Measurements from ENCODE around the gene HTD2. TPM values are rescaled to one million over a fixed set of nuclear protein-coding genes. Genes with fewer than 3 reads are reported as not detected.
"Not testable (repeated sequence)": the region's sequence is repeated elsewhere in the genome, so short reads cannot be mapped to it uniquely, and the experiment has no call there.

Gene HTD2
- 8.9 and 10.9 TPM in 2 replicates for total RNA-seq (2014; rRNA removed; shearing (Covaris generic))

DNA sequence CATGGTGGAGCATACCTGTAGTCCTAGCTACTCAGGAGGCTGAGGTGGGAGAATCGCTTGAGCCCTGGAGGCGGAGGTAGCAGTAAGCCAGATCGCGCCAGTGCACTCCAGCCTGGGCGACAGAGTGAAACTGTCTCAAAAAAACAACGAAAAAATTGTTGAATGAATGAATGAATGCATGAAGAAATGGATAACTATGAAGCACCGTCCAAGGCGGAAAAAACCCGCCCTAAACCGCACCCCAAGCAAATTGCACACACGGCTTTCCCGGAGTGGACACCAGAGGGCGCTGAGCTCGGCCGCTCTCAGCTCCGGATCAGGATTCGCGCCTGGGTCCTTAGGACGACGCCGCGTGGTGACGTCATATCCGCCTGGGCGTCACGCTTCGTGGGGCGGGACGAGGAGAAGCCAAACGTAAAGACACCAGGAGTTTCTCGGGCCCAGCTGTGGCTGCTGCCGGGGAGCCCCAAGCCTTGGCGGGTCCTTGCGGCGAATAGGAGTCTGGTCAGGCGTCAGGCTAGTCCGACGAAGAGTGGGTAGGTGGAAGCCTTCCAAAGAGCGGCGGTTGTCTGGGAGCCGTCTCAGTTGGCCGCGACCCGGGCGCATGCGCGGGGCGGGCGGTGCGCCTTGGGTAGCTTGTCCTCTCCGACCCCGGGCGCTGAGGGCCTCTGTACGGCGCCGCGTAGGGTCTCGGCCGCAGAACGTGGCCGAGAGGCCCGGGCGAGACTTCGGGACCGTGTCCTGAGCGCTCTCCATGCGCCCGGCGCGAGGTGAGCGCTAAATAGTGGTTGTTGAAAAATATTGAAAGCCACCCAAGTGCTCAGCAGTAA lies at the start of gene HTD2, which contains the start of gene RPP14:
TSS of gene HTD2 (plus strand) at position 639 of the 830 bp plus-strand sequence. CDS start 11,094 bp downstream, outside the sequence.
TSS of gene RPP14 (plus strand) at position 364 of the 830 bp plus-strand sequence. CDS start 4,085 bp downstream, outside the sequence.
- peak; percentile 96 for DNase-seq (ENCODE audit: low read depth)

DNA sequence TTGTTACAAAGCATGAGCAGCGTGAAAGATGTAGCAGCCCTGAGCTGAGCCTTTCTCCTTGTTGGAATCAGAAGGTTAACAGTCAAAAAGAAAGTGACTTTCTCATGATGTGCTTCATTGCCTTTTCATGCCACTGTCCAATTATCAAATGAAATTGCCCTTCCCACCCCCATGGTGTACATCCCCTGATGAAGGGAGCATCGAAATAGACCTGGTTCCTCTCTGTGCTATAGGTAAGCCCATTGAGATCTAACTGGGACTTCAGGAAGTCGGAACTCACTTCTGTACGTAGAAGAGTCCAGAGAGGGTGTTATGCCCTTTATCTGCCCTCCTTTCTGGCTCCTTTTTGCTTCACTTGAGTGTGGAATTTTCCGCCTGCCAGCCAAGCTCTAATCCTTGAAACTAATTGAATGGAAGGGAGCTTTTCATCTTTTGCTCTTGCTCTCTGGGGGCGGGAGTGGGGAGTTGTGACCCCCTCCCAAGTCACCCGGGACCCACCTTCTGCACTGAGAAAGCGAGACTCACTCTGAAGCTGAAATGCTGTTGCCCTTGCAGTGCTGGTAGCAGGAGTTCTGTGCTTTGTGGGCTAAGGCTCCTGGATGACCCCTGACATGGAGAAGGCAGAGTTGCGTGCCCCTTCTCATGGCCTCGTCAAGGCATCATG lies 47.8 kb upstream of the HTD2 start:
- no peak for DNase-seq (ENCODE audit: low read depth)

DNA sequence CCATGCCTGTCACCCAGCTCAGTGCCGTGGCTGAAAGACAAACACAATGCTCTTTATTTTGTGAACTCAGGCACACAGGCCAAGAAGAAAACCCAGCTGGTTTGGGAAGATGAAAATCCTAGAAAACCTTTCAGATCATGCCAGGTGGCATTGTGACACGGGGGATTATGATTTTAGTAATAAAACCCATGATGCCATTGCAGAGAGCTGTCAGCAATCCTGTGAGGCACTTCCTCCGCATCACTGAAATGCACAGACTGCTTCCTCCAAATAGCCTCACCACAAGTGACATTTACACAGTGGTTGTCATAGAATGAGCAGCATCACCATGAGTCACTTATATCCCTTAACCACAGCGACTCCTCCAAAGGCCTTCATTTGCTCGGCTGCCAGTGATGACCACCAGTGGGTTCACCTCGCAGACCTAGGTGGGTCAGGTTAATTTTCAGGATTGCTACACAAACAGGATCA lies 46.0 kb upstream of the HTD2 start:
- peak; percentile 90 for DNase-seq (ENCODE audit: low read depth)

DNA sequence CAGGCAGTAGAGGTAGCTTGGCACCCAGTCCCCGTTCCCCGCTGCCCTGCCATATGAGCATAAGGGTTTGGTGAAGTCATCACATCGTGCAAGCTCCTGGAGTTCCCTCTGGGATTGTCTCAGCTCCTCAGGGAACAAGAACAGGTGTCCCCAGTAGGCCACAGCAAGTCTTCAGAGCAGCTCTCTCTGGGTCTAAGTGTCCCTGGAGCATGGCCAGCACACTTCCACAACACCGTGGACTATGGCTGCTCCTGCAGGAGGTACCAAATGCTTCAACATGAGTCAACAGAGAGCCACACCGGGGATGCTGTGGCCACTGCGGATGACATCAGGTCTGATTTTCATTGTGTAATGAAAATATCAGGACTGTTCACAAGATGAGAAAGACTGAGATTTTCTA lies 45.6 kb upstream of the HTD2 start:
- DNase-seq (ENCODE audit: low read depth) = peak; percentile 64

DNA sequence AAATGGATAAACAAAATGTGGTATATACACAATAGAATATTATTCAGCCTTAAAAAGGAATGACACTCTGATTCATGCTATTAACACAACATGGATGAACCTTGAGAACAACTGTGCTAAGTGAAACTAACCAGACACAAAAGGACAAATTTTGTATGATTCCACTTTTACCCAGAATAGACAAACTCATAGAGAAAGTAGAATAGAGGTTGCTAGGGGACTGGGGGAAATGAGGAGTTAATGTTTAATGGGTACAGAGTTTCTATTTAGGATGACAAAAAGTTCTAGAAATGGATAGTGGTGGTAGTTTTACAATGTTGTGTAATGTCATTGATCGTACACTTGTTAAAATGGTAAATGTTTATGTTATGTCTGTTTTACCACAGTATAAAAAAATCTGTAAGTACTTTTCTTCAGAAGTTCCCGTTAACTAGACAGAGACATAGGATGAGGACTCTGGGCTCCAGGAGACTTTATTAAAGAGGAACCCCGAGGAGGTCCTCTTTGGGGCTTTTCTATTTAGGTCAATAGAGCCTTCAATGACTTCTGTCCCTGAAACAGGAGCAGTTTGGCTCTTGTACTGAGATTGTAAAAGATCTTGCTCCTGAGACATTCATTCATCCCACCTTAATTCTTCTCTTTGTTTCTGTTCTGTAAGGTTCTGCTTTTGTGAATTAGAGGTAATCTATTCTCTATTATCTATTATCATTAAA lies 44.2 kb upstream of the HTD2 start:
- no peak for DNase-seq (ENCODE audit: low read depth)

DNA sequence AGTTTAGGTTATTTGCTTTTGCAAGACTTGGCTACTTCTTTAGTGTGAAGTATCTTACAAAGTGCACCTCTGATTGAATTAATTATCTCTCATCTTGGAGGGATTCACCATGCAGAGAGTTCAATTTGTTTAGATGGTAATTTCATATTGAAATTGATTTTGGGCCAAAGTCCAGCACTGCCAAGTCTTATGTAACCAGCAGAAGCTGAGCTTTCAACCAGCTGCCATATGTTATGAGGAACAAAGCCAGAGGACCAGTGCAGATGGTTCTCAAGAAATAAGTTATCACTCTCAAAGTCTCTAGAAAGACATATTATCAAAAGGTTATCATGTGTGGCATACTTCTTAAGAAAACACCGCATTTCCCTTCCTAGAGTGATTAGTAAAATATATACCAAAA lies 39.7 kb upstream of the HTD2 start:
- no peak for DNase-seq (ENCODE audit: low read depth)

DNA sequence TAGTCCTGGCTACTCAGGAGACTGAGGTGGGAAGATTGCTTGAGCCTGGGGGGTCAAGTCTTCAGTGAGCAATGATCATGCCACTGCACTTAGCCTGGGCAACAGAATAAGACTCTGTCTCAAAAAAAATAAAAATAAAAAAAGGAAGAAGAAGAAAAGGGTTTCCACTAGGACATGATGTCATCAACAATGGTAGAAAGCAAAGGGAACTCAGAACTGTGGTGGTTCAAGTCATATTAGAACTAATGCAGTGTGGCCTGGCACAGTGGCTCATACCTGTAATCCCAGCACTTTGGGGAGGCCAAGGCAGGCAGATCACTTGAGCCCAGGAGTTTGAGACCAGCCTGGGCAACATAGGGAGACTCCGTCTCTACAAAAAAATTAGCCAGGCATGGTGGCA lies 38.8 kb upstream of the HTD2 start:
- not testable (repeated sequence) for DNase-seq (ENCODE audit: low read depth)

DNA sequence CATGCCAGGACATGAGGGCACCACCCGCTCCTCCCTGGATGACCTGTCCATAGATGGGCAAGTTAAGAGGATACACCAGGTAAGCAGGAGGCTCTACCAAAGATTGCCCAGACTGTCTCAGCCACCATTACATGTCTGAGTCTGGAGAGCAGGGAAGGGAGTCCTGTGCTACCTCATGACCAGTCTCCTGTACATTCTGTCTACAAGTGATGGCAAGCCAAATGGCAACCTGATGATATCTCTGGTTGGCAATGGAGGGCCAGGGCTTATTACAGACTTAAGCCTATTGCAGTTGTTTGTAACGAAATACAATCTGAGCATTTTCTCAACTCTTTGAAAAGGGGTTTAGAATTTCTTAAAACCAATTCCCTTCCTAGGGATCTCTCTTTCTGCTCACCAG lies 37.0 kb upstream of the HTD2 start:
- DNase-seq (ENCODE audit: low read depth) = no peak

DNA sequence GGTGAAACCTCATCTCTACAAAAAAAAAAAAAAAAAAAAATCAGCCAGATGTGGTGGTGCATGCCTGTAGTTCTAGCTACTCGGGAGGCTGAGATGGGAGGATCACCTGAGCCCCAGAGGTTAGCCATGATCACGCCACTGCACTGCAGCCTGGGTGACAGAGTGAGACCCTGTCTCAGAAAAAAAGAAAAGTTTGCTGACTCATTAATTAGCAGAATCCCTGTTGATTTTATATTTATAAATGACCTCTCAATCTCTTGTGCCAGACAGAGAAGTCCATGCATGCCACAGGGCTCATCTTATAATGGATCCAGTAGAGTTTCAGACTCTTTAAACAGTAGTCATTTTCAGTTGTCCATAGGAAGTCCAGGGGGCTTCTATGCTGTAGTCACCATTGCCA lies 35.8 kb upstream of the HTD2 start:
- DNase-seq (ENCODE audit: low read depth) = no peak

DNA sequence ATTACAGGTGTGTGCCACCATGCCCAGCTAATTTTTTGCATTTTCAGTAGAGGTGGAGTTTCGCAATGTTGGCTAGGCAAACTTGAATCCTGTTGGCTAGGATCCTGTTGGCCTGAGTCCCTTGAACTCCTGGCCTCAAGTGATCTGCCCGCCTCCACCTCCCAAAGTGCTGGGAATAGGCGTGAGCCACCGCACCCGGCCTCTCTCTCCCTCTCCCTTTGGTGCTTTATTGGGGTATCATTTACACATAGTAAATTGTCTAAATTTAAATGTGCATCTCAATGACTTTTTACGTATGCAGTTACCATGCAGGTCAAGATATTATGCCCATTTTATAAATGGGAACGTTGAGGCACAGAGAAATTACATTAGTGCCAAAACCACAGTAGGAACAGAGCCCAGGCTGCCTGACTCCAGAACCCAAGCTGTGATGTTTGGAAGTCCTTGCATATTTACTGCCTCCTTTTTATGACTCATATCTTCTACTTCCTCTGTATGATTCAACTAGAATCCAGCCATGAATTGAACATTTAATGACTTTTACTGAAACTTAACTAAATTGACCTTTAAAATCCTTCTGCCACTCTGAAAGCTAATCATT lies 34.3 kb upstream of the HTD2 start:
- peak; percentile 91 for DNase-seq (ENCODE audit: low read depth)

DNA sequence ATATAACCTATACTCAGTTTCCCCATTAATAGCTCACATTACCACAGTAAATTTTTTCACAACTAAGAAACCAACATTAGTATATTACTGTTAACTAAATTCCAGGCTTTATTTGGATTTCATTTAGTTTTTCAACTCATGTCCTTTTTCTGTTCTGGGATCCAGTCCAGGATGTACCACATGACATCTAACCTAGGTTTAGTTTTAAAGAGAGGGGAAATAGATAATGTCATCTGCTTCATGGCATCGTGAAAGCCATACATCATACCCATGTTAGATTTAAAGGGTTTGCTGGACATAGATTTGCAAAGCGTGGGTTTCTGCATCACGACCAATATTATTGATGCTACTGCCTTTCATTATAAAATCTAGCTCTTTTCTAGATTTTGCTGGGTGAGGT lies 33.4 kb upstream of the HTD2 start:
- peak; percentile 33 for DNase-seq (ENCODE audit: low read depth)

DNA sequence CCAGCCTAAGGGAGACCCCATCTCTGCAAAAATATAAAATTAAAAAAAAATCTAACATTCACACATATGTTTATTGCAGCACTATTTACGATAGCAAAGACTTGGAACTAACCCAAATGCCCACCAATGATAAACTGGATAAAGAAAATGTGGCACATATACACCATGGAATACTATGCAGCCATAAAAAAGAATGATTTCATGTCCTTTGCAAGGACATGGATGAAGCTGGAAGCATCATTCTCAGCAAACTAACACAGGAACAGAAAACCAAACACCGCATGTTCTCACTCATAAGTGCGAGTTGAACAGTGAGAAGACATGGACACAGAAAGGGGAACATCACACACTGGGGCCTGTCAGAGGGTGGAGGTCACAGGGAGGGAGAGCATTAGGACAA lies 33.0 kb upstream of the HTD2 start:
- not testable (repeated sequence) for DNase-seq (ENCODE audit: low read depth)

DNA sequence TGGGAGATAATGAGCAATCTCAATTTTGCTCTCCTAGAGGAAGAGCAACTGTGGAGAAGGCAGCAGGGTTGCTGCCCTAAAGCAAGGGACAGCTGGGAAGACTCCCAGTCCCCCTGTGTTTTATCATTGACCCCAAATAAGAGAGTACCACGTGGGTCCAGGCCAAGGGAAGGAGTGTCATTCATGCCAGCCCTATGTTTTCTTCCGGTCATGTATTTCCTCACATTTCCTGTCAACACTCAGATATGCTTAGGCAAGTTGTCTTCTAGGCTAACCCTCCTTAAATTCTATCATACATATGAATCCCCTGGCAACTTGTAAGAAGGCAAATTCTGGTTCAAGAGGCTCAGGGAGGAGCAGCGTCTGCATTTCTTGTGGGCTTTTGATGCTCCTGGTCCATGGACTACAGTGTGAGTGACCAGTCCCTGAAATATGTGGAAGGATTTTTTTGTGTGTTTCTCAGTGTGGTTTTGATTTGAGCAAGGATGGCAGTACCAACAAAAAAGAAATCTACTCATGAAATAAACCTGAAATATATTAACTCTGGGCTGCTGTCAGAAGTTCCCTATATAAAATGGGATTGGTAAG lies 32.2 kb upstream of the HTD2 start:
- DNase-seq (ENCODE audit: low read depth) = no peak

DNA sequence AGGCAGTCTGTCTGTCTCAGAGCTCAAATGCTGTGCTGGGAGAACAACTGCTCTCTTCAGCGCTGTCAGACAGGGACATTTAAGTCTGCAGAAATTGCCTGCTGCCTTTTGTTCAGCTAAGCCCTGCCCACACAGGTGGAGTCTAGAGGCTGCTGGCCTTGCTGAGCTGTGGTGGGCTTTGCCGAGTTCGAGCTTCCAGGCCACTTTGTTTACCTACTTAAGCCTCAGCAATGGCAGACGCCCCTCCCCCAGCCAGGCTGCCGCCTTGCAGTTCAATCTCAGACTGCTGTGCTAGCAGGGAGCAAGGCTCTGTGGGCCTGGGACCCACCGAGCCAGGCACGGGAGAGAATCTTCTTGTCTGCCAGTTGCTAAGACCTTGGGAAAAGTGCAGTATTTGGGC lies 25.3 kb upstream of the HTD2 start:
- DNase-seq (ENCODE audit: low read depth) = no peak

DNA sequence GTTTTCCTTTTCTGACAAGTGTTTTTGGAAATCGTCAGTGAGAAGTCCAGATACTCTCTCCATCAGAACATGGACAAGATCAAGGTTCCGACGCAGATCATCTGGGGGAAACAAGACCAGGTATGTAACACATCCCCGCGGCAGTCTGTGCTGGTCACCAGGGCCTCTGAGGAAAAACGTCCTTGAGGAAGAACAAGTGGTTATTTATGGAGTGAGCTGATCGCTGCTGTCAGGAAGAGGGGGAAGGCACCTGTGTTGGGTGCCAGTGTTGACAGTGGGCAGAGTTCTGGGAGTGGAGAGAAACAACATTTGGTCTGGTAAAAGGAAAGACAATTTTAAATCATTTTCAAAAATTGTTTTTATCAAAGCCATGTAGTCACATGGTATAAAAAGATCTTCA lies 21.0 kb upstream of the HTD2 start:
- no peak for DNase-seq (ENCODE audit: low read depth)

DNA sequence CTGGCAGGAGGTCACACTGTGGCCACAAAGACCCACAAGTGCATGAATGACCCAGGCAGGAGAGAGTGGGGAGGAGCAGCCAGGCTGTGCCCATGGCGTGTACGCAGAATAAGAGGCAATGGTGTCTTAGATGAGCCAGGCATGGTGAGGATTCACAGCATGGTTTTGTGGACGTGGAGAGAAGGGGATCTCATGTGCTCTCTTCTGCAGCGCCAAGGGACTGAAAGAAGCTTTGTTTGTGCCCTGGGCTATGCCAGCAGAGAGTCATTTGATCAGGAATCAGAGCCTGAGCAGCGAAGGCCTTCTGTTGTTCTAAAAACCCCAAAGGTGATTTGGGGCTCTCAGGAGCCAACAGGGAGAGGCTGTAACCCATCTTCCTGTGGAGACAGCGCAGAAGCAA lies 19.0 kb upstream of the HTD2 start:
- no peak for DNase-seq (ENCODE audit: low read depth)

DNA sequence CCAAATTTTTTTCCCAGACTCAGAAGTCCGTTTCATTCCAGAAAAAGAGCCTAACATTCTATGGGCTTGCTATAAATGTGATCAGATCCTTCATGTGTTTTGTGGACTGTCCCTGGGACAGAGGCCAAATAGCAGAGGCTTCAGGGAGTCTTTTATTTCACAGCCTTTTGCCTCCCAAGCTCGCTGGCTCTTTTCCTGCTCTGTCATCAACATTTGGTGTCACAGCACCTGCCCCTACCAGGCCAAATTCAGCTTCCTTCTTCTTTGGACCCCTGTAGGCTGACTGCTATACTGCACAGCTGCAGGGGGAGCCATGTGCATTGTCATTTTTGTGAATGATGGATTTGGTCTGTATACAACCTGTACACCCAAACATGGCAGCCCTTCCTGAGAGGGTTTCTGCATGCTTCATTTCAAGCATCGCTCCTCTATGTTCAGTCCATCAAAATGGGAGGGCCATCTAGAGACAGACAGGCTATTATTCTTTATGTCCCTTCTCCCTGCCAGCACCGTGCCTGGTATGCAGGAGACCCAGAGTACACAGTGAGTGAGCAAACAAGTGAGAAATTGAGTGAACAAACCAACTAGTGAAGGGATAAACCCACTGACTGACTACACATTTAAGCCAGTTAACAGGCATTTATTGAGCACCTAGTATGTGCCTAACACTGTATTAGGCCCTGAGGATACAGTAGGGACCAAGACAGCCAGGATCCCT lies 18.1 kb upstream of the HTD2 start:
- no peak for DNase-seq (ENCODE audit: low read depth)

DNA sequence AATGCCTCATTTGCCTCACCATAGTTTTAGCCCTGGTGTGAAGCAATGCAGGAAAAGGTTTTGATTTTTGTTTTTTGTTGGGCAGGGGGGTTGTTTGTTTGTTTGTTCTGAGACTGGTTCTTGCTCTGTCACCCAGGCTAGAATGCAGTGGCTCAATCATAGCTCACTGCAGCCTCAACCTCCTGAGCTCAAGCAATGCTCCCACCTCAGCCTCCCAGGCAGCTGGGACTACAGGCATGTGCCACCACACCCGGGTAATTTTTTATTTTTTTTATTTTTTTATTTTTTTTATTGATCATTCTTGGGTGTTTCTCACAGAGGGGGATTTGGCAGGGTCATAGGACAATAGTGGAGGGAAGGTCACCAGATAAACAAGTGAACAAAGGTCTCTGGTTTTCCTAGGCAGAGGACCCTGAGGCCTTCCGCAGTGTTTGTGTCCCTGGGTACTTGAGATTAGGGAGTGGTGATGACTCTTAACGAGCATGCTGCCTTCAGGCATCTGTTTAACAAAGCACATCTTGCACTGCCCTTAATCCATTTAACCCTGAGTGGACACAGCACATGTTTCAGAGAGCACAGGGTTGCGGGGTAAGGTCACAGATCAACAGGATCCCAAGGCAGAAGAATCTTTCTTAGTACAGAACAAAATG lies 17.2 kb upstream of the HTD2 start:
- not testable (repeated sequence) for DNase-seq (ENCODE audit: low read depth)

DNA sequence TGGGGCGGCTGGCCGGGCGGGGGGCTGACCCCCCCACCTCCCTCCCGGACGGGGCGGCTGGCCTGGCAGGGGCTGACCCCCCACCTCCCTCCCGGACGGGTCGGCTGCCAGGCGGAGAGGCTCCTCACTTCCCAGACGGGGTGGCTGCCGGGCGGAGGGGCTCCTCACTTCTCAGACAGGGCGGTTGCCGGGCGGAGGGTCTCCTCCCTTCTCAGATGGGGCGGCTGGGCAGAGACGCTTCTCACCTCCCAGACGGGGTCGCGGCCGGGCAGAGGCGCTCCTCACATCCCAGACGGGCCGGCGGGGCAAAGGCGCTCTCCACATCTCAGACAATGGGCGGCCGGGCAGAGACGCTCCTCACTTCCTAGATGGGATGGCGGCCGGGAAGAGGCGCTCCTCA lies 15.9 kb upstream of the HTD2 start:
- not testable (repeated sequence) for DNase-seq (ENCODE audit: low read depth)

DNA sequence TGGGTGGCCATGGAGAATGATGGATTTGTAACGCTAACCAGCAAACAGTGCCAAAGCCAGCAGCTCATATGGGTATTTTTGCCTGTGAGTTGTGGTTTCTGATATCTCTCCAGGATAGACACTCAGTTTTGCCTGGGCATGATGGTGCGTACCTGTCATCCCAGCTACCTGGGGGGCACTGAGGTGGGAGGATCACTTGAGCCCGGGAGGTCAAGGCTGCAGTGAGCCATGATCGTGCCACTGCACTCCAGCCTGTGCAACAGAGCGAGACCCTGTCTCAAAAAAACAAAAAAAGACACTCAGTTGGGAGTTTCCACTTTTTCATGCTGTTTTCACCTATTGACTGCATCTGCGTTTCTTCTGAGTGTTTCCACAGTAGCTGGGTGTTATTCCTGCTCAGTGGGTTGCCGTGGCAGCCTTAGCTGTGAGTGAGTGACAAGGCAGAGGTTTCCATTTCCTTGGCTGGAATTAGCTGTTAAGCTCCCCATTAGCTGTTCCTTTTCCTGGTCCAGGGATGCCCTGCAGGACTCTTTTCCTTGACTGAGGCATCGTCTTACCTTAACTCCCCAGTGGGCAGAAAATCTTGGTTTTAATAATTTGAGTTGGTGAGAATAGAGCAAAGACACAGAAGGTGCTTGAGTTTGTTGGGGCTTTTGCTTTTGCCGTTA lies 14.5 kb upstream of the HTD2 start:
- DNase-seq (ENCODE audit: low read depth) = no peak

Data from RPMI7951 (cell line).